Activated naive CD8-positive, alpha-beta T cell treated with anti-CD3 and anti-CD28 coated beads for 36 hours (primary cell): ENCODE measurements around the gene NF1. TPM values are rescaled to one million over a fixed set of nuclear protein-coding genes. Genes with fewer than 3 reads are reported as not detected.

Source experiments
- DNase-seq: peaks from one replicate; pipeline ENCODE4 v3.0.0; 2021
- H3K27ac Mint-ChIP-seq: one replicate; pipeline ENCODE4 v1.8.0; 2022; ENCODE audit warnings: mild to moderate bottlenecking, moderate library complexity, mixed read lengths
- H3K27me3 Mint-ChIP-seq: one replicate; pipeline ENCODE4 v1.8.0; 2022; ENCODE audit warnings: mild to moderate bottlenecking, mixed read lengths
- H3K36me3 Mint-ChIP-seq: one replicate; pipeline ENCODE4 v1.8.0; 2021; ENCODE audit warnings: mild to moderate bottlenecking, mixed read lengths
- H3K4me1 Mint-ChIP-seq: one replicate; pipeline ENCODE4 v1.8.0; 2021; ENCODE audit warnings: mixed read lengths
- H3K4me3 Mint-ChIP-seq: one replicate; pipeline ENCODE4 v1.8.0; 2022; ENCODE audit warnings: mild to moderate bottlenecking, moderate library complexity, mixed read lengths
- H3K9me3 Mint-ChIP-seq: one replicate; pipeline ENCODE4 v1.8.0; 2022; ENCODE audit warnings: mixed read lengths
- total RNA-seq, 2 experiments: library from RNA; stranded (reverse); gene quantifications; one replicate each; pipeline ENCODE4 v1.2.3, GENCODE V29; 2021

NF1 gene
- total RNA-seq, 2 experiments from 2014 or later: 21.0 to 22.8 TPM

DNA sequence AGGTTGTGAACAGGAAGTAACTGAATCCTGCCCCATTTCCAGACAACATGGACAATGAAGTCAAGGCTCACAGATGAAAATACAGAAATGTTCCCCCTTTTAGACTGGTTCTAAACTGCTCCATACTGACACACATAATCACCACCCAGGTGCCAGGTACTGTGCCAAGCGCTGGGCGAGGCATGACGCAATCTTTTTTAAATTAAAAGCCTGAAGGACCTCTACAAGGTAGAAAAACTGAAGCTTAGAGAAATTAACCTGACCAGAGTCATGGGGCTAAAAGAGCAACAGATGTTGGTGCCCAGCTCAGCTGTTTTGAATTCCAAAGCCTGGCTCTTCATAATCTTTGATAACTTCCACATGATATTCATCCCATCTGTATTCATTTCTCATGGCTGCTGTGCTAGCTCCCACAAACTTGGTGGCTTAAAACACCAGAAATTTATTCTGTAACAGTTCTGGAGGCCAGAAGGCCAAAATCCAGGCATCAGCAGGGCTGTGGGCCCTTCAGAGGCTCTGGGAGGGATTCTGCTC is 291.8 kb downstream of the NF1 start:
- Mint-ChIP-seq H3K4me1 (peaks cover 5% of the 10 kb centered on the region), H3K4me3 (no peak overlapping the region), H3K36me3 (peaks cover 3% of the 10 kb centered on the region), H3K27ac (no peak overlapping the region), H3K9me3 (no peaks in the 10 kb centered on the region), H3K27me3 (peaks cover 23% of the 10 kb centered on the region)
- no peak for DNase-seq

DNA sequence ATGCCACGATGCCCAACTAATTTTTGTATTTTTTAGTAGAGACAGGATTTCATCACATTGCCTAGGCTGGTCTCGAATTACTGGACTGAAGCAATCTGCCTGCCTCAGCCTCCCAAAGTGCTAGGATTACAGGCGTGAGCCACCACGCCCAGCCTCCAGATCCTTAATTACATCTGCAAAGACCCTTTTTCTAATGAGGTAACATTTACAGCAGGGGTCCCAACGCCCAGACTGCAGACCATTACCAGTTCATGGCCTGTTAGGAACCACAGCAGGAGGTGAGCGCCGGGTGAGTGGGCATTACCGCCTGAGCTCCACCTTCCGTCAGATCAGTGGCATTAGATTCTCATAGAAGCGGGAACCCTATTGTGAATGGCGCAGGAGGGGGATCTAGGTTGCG is 292.7 kb downstream of the NF1 start:
- no peaks in the 10 kb centered on the region for H3K9me3 Mint-ChIP-seq
- peaks cover 5% of the 10 kb centered on the region for H3K4me1 Mint-ChIP-seq
- H3K4me3 Mint-ChIP-seq: no peak overlapping the region
- no peak overlapping the region for H3K27ac Mint-ChIP-seq
- peaks cover 28% of the 10 kb centered on the region for H3K27me3 Mint-ChIP-seq
- no peak for DNase-seq
- H3K36me3 Mint-ChIP-seq: peaks cover 3% of the 10 kb centered on the region

DNA sequence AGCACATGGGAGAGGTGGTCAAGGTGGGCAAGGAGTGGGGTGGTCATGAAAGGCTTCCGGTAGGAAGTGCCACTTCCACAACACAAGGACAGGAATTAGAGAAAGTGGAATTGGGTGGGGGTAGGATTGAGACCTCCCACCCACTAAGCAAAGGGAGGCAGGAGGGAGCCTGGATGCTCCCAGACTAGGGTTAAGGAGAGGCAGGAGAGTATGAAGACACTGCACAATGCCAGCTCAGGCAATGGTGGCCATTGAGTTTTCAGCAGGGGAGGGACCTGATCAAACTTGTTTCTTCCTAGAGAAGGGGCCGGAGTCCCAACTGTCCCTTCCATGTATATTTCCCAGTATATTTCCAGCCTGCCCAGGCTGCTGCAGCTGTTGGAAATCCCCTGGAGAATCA is 293.6 kb downstream of the NF1 start:
- no peak overlapping the region for H3K4me3 Mint-ChIP-seq
- H3K27me3 Mint-ChIP-seq: peaks cover 37% of the 10 kb centered on the region
- no peak for DNase-seq
- no peak overlapping the region for H3K27ac Mint-ChIP-seq
- no peaks in the 10 kb centered on the region for H3K9me3 Mint-ChIP-seq
- peaks cover 7% of the 10 kb centered on the region for H3K4me1 Mint-ChIP-seq
- peaks cover 3% of the 10 kb centered on the region for H3K36me3 Mint-ChIP-seq

DNA sequence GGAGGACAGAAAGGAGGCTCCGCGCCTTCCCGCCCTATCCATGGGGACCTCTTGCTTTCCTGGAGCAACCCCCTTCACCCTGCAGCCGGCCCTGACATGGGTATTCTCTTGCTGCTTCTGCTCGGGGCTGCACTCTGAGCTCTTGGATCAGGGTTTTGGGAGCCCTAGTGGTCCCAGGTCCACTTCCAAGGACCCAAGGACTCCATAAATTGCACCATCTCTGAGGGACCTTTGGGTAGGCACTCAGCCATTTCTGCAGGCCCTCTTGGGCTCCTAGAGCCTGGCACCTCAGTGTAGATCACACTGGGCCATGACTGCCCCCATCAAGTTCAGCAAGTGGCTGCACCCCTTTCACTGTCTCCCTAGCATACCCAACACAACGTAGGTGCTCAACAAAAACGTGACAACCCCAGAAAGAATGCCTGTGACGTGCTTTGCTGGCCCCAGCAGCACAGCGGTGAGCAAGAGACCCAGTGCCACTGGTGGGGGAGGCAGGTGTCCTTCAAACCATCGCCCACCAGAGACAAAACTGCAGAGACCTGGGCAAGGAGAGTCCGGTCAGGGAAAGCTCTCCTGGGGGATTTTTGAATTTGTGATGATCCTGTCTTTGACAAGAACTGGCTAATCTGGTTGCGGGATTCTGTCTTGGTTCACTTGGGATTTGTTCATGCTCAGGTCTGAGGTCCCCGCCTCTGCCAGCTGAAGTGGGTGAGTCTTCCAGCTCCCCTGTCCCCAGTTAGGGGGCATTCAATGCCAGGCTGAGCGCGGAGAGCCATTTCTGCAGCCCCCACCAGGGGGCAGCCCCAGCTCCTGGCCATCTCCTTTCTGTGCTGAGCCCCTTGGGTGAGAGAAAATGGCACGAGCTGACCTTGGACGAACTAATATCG is 294.2 kb downstream of the NF1 start:
- Mint-ChIP-seq H3K4me3 (no peak overlapping the region), H3K4me1 (peaks cover 7% of the 10 kb centered on the region), H3K9me3 (no peaks in the 10 kb centered on the region), H3K27me3 (peaks cover 43% of the 10 kb centered on the region), H3K36me3 (peaks cover 3% of the 10 kb centered on the region), H3K27ac (no peak overlapping the region)
- peak; percentile 45 for DNase-seq

DNA sequence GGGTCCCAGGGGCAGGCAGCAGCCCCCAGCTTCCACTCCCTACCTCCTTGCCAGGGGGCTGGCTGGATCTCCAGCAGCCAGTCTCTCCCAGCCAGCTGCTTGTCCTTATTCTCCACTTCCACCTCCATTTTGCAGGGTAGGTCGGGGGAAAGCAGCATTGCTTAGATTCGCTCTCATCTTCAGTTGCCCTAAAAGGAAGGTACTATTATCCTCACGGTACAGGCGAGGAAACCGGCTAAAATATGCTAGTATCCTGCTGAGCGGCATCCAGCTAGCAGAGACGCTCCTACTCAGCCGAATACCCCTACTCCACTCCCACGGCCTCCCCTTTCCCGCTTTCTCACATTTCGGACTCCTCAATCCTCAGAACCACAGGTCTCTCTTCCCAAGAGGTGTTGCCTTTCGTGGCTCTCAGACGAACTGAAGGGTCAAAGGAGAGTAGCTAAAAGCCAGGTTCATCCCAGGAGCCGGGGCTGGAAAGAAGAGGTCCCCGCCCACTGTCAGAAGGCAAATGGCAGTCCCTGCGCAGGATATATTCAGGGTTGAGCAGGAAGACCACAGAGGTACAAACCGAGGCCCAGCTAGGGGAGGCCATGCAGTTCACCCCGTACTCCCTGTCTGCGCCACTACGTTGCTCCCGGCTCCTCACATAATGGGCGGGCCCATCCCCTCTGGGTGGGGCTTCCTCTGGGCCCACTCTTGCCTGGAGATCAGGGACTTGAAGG is 295.0 kb downstream of the NF1 start:
- peaks cover 49% of the 10 kb centered on the region for H3K27me3 Mint-ChIP-seq
- peak overlapping the region; percentile 57 for H3K4me3 Mint-ChIP-seq
- H3K9me3 Mint-ChIP-seq: no peaks in the 10 kb centered on the region
- H3K27ac Mint-ChIP-seq: no peak overlapping the region
- H3K36me3 Mint-ChIP-seq: peaks cover 3% of the 10 kb centered on the region
- H3K4me1 Mint-ChIP-seq: peaks cover 7% of the 10 kb centered on the region
- no peak for DNase-seq

DNA sequence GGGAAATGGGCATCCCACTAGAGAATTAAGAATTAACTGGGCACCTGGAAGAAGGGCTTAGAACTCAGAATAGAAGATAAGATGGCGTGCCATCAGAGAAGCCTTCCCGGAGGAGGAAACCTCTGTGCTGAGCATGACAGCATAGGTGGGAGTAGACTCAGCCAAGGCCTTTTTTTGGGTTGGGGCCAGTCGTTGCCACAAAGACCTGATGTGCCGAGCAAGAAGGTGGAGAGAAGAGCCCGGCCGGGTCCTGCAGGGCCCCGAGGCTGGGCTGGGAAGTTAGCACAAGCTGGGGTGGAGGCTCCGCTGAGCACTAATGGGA is 295.6 kb downstream of the NF1 start:
- no peaks in the 10 kb centered on the region for H3K9me3 Mint-ChIP-seq
- peaks cover 52% of the 10 kb centered on the region for H3K27me3 Mint-ChIP-seq
- peaks cover 7% of the 10 kb centered on the region for H3K4me1 Mint-ChIP-seq
- DNase-seq: no peak
- peaks cover 3% of the 10 kb centered on the region for H3K36me3 Mint-ChIP-seq
- peak overlapping the region; percentile 57 for H3K4me3 Mint-ChIP-seq
- H3K27ac Mint-ChIP-seq: no peak overlapping the region

DNA sequence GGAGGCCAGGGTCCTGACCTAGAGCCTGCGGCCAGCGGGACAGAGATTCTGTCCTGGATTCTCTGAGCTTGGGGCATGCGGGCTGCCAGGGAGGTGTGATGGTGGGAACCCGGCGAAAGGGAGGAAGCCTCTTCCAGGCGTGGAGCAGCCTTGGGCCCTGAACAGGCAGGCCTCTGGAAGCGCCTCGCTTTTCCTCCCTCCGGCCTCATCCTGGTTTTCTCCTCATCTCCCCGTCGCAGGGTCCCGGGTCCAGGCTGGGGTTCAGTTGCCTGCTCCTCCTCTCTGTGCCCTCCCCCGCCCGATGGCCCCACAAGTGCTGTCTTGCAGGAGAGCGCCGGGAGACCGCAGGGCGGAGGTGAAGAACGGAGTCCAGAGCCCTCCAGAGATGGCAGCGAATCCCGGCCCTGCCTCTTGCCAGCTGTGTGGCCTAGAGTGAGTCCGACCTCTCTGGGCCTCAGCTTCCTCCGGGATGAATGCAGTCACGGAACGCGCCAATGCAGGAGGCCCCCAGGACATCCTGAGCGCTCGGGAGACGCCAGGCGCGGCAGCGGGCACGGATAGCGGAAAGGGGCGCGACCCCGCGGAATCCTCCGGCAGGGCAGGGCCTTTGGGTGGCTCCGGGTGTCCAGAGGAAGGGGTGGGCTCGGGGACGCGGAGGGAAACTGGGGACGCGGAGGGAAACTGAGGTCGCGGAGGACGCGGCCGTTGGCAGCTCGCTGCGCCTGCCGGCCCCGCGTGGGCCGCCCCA is 296.1 kb downstream of the NF1 start:
- Mint-ChIP-seq H3K4me1 (peaks cover 7% of the 10 kb centered on the region), H3K27ac (no peak overlapping the region), H3K9me3 (no peaks in the 10 kb centered on the region), H3K27me3 (peaks cover 58% of the 10 kb centered on the region), H3K4me3 (peak overlapping the region; percentile 57), H3K36me3 (peaks cover 3% of the 10 kb centered on the region)
- peak; percentile 13 for DNase-seq

DNA sequence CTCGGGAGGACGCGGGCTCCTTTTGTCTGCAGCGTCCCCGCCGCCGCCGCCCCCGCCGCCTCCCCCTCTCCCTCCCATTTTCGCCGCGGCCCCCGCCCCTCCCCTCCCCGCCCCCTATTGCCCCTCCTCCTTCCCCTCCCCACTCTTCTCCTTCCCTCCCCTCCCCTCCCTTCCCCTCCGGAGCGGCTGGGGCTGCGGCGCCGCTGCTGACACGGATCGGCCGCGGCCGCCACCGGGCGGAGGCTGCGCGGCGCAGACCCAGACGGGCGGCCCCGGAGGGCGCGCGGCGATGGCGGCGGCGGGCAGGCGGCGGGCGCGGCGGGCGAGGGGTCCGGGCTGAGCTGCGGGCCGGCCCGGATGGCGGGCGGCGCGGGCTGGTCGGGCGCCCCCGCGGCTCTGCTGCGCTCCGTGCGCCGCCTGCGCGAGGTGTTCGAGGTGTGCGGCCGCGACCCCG is 296.7 kb downstream of the NF1 start, which contains the start of gene RAB11FIP4:
RAB11FIP4 (plus strand) TSS at position 180 of the 454 bp plus-strand sequence; CDS start at position 358, 178 bp downstream.
- H3K4me3 Mint-ChIP-seq: peak within 1 kb of the TSS; percentile 61
- peaks cover 3% of the 10 kb centered on the region for H3K36me3 Mint-ChIP-seq
- H3K27ac Mint-ChIP-seq: no peak within 1 kb of the TSS
- H3K4me1 Mint-ChIP-seq: peaks cover 7% of the 10 kb centered on the region
- DNase-seq: peak; percentile 33
- H3K27me3 Mint-ChIP-seq: peaks cover 64% of the 10 kb centered on the region
- no peaks in the 10 kb centered on the region for H3K9me3 Mint-ChIP-seq

DNA sequence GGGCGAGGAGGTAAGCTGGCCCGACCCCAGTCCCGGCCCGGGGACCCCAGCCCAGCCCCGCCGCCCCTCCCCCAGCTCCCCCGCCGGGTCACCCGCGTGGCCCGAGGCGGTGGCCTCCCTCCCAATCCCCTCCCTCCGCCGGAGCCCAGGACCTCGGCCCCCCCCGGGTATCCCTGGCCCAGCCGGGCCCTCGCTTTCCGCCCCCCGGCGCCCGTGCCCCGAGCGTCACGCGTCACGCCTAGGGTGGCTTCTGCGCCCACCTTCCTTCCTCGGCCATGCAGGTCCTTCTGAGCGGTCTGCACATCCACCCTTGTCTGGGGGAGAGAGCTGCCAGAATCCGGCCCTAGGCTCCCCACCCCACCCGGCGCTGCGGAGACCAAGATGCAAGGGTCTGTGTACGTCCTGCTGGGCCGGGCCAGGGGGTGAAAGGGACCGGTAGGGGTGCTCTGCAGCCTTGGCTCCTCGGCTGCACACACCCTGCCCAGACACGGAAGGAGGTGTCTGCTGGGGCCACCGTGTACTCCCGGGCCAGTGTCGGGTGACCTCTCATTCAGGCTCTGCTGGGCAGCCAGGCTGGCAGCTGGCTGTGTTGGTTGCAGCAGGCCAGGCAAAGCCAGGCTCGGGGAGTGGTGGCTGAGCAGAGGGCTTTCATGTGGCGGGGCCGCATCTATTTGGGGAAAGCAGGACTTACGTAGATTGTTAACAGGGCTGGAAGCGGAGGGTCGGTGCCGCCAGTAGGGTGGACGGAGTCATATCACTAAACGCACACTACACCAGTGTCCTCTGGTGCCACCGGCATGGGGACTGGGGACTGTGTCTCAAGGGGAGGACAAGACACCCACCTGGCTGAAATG is 297.5 kb downstream of the NF1 start:
- H3K27me3 Mint-ChIP-seq: peaks cover 68% of the 10 kb centered on the region
- peaks cover 3% of the 10 kb centered on the region for H3K36me3 Mint-ChIP-seq
- peaks cover 7% of the 10 kb centered on the region for H3K4me1 Mint-ChIP-seq
- H3K27ac Mint-ChIP-seq: no peak overlapping the region
- no peaks in the 10 kb centered on the region for H3K9me3 Mint-ChIP-seq
- DNase-seq: no peak
- peak overlapping the region; percentile 61 for H3K4me3 Mint-ChIP-seq

DNA sequence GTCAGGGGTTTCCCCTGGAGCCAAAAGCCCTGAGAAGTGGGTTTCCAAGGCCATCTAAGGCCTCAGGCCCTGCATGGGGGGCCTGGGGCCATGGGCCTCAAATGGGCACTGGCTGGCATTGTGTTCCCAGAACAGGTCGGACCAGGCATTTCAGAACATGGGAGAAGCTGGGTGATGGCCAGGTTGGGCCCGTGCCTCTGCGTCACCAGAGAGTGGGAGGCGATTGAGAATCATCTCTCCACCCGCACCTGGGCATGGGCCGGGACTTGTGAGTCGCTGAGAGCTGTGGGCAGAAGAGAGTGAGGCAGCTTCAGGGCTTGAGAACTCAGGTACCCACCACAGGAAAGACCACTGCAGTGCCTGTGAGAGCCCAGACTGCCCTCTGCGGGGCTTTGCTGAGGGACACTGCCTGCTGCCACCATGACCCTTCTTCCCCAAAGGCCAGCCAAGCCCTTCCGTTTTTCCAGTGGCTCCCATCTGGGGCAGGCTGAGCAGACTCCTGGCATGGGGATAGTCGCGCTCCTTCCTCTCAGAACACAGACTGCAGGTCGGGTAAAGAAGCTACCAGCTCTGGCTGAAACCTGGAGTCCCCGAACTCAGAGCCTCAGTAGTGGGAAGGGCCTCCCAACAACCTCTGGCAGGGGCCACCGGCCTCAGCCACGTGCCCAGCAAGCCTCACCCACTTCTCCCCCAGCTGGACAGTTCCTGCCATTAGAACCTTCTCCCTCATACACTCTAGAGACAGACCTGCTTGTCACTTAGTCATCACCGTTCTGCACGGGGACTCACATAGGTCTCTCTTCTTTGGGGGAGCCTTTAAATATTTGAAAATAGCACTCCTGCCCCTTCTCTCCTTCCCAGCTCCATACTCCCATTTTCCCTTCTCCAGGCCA is 298.3 kb downstream of the NF1 start:
- no peak overlapping the region for H3K27ac Mint-ChIP-seq
- peaks cover 68% of the 10 kb centered on the region for H3K27me3 Mint-ChIP-seq
- H3K36me3 Mint-ChIP-seq: peaks cover 3% of the 10 kb centered on the region
- no peak for DNase-seq
- peak overlapping the region; percentile 61 for H3K4me3 Mint-ChIP-seq
- peaks cover 7% of the 10 kb centered on the region for H3K4me1 Mint-ChIP-seq
- no peaks in the 10 kb centered on the region for H3K9me3 Mint-ChIP-seq

DNA sequence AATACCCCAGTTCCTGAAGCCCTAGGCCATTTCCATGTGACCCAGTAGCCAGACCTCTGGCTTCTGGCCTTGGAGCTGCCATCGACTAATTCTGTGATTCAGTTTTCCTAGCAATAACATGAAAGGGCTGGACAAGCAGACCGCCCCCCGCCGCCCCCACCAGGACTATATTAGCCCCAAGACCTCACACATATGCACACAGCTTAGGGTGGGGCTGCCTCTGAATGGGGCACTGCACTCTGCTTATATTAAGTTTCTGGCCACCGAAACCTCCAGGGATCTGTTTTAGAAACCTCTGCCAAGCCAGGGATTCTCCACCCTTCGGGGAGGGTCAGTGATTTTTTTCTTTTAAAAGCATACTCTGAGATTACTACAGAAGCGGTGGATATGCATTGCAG is 299.0 kb downstream of the NF1 start:
- peaks cover 7% of the 10 kb centered on the region for H3K4me1 Mint-ChIP-seq
- H3K9me3 Mint-ChIP-seq: no peaks in the 10 kb centered on the region
- peaks cover 66% of the 10 kb centered on the region for H3K27me3 Mint-ChIP-seq
- no peak overlapping the region for H3K27ac Mint-ChIP-seq
- peaks cover 3% of the 10 kb centered on the region for H3K36me3 Mint-ChIP-seq
- no peak for DNase-seq
- peak overlapping the region; percentile 47 for H3K4me3 Mint-ChIP-seq

DNA sequence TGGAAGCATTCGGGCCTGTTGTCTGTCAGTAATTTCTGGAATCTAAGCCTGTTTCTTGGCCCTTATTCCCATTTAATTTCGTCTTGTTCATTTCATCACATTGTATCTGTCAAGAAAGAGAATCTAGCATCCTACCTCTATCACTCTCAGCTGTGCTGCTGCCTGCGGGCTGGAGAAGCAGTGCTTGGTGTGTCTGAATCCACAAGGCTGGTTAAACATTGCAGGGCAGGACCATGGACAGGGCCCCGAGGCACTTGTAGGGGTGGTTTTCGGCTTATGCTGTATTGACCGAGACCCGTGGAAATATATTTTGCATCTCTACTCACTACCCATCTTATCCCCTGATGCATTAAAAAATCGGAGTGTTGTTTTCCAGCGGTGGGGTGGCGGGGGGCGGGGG is 299.8 kb downstream of the NF1 start:
- H3K36me3 Mint-ChIP-seq: peaks cover 3% of the 10 kb centered on the region
- peaks cover 6% of the 10 kb centered on the region for H3K4me1 Mint-ChIP-seq
- H3K27ac Mint-ChIP-seq: no peak overlapping the region
- peaks cover 61% of the 10 kb centered on the region for H3K27me3 Mint-ChIP-seq
- H3K4me3 Mint-ChIP-seq: no peak overlapping the region
- no peaks in the 10 kb centered on the region for H3K9me3 Mint-ChIP-seq
- DNase-seq: peak; percentile 47

DNA sequence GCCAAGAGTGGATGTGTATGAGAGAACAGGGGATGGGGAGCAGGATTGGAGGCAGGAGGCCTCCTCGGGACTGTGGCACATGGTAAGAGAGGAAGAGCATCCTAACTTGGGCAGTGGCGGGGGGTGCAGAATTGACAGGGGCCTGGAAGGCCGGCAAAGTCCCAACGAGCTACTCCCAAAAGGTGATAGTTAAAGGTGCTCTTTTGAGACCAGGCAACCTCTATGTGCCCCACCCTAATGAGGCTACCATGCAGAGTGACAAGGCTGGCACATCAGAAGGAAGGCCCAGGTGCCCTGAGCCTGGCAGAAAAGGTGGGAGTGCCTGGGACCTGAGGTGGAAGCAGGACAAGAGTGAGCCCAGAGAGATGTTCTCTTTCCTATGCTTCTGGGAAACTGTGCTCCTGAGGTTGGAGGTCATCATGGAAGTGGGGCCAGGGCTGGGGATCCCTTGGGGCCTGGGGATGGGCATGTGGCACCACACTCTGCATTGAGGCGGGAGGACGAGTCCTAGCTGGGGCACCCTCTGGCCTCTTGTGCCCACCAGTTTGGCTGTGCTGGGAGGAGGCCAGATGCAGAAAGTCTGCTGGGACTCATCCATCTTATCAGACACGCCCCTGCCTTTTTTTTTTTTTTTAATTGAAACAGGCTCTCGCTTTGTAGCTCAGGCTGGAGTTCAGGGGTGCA is 302.6 kb downstream of the NF1 start:
- Mint-ChIP-seq H3K4me3 (no peak overlapping the region), H3K27ac (no peak overlapping the region), H3K36me3 (no peaks in the 10 kb centered on the region), H3K27me3 (peaks cover 41% of the 10 kb centered on the region), H3K9me3 (no peaks in the 10 kb centered on the region), H3K4me1 (peaks cover 2% of the 10 kb centered on the region)
- no peak for DNase-seq
